Endothelial cell (in vitro differentiated cells): Measurements from ENCODE around the gene RPAP3. TPM values are rescaled to one million over a fixed set of nuclear protein-coding genes. Genes with fewer than 3 reads are reported as not detected.
"Not testable (repeated sequence)": the region's sequence is repeated elsewhere in the genome, so short reads cannot be mapped to it uniquely, and the experiment has no call there.

Experiments
- DNase-seq: peaks from one replicate; pipeline ENCODE4 v3.0.0; 2021; ENCODE audit warnings: low spot score
- H3K27ac Mint-ChIP-seq: one replicate; pipeline ENCODE4 v1.8.0; 2021; ENCODE audit warnings: mixed read lengths, inconsistent platforms; ENCODE audit not compliant: unreplicated experiment
- H3K27me3 Mint-ChIP-seq: one replicate; pipeline ENCODE4 v1.8.0; 2021; ENCODE audit warnings: mild to moderate bottlenecking, moderate library complexity, mixed read lengths, inconsistent platforms; ENCODE audit not compliant: unreplicated experiment
- H3K36me3 Mint-ChIP-seq: one replicate; pipeline ENCODE4 v1.8.0; 2021; ENCODE audit warnings: mild to moderate bottlenecking, low read depth, mixed read lengths, inconsistent platforms; ENCODE audit not compliant: unreplicated experiment
- H3K4me1 Mint-ChIP-seq: one replicate; pipeline ENCODE4 v1.8.0; 2021; ENCODE audit warnings: mild to moderate bottlenecking, mixed read lengths, inconsistent platforms; ENCODE audit not compliant: unreplicated experiment
- H3K4me3 Mint-ChIP-seq: one replicate; pipeline ENCODE4 v1.8.0; 2021; ENCODE audit warnings: mild to moderate bottlenecking, mixed read lengths, inconsistent platforms; ENCODE audit not compliant: unreplicated experiment
- H3K9me3 Mint-ChIP-seq: one replicate; pipeline ENCODE4 v1.8.0; 2021; ENCODE audit warnings: mixed read lengths, inconsistent platforms; ENCODE audit not compliant: unreplicated experiment
- total RNA-seq: library from RNA; stranded (reverse); fragmentation: NEBNext Ultra II Directional; extraction: Animal tissue kit (Norgen Biotek cat#: 25700); gene quantifications from one replicate; pipeline ENCODE4 v1.2.1, GENCODE V29; 2021; ENCODE audit not compliant: unreplicated experiment
- TF ChIP-seq, protein P1 (sequence below): fragments of 200-600 bp; sonication (generic); IDR thresholded peaks from one replicate; pipeline ENCODE4 v1.5.0; 2021; ENCODE audit warnings: antibody characterized with exemption; ENCODE audit not compliant: unreplicated experiment

The RPAP3 gene
- total RNA-seq, 1 donor from 2014 or later = 36.8 TPM

DNA sequence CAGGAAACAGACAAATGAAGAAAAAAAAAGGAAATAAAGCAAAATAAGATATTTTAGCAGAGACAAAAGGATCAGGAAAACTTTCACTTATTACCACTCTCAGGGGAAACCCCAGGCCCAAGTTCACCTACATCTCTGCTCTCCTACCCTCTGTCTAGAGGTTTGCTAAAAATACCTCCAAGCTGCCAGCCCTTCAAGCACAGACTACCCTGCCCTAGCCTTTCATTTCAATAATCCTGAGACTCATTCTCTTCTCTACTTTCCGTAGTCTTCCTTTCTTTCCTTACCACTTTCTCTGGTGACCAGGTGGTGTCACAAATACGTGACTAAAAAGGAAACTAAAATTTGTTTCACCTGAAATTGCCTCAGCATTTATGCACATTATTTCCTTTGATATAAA lies 33.8 kb downstream of the RPAP3 start:
- Mint-ChIP-seq H3K27ac (peak overlapping the region; percentile 32), H3K9me3 (no peaks in the 10 kb centered on the region), H3K4me1 (no peaks in the 10 kb centered on the region), H3K4me3 (no peak overlapping the region), H3K36me3 (peaks cover 14% of the 10 kb centered on the region), H3K27me3 (no peaks in the 10 kb centered on the region)
- TF ChIP-seq, protein P1, sequence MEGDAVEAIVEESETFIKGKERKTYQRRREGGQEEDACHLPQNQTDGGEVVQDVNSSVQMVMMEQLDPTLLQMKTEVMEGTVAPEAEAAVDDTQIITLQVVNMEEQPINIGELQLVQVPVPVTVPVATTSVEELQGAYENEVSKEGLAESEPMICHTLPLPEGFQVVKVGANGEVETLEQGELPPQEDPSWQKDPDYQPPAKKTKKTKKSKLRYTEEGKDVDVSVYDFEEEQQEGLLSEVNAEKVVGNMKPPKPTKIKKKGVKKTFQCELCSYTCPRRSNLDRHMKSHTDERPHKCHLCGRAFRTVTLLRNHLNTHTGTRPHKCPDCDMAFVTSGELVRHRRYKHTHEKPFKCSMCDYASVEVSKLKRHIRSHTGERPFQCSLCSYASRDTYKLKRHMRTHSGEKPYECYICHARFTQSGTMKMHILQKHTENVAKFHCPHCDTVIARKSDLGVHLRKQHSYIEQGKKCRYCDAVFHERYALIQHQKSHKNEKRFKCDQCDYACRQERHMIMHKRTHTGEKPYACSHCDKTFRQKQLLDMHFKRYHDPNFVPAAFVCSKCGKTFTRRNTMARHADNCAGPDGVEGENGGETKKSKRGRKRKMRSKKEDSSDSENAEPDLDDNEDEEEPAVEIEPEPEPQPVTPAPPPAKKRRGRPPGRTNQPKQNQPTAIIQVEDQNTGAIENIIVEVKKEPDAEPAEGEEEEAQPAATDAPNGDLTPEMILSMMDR = no peak
- DNase-seq = no peak

DNA sequence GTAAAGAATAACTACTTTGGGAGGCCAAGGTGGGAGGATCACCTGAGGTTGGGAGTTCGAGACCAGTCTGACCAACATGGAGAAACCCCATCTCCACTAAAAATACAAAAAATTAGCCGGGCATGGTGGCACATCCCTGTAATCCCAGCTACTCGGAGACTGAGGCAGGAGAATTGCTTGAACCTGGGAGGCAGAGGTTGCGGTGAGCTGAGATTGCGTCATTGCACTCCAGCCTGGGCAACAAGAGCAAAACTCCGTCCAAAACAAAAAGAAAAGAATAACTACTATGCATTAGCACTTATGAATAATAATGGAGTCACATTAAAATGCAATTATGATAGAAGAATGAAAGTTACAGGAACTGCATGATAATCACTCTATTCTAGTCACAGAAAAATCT lies 37.9 kb downstream of the RPAP3 start:
- not testable (repeated sequence) for H3K4me3 Mint-ChIP-seq, H3K27ac Mint-ChIP-seq, H3K9me3 Mint-ChIP-seq, H3K4me1 Mint-ChIP-seq, DNase-seq, H3K27me3 Mint-ChIP-seq
- peaks cover 10% of the 10 kb centered on the region for H3K36me3 Mint-ChIP-seq

DNA sequence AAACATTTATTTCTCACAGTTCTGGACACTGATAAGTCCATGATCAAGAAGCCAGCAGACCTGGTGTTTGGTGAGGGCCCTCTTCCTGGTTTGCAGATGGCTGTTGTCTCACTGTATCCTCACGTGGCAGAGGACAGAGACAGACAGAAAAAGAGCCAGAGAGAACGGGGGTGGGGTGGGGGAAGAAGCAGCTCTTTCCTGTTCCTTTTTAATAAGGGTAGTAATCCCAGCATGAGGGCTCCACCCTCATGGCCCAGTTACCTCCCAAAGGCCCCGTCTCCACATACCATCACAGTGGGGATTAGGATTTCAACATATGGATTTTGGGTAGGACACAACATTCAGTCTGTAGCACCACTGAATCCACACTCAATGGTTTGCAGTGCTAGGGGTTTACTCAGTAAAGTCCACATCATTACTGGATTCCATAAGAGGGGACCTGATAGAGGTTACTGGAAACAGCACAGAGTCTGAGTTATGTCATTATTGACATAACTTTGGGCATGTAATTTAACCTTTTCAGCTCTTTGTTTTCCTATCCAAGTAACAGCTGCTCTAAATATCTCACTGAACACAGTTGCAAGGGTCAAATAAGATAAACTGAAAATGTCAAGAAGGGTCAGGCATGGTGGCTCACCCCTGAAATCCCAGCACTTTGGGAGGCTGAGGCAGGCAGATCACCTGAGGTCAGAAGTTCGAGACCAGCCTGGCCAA lies 53.2 kb downstream of the RPAP3 start:
- Mint-ChIP-seq H3K4me3 (no peak overlapping the region), H3K36me3 (peaks cover 6% of the 10 kb centered on the region), H3K9me3 (no peaks in the 10 kb centered on the region), H3K27me3 (no peaks in the 10 kb centered on the region), H3K27ac (no peak overlapping the region), H3K4me1 (peaks cover 26% of the 10 kb centered on the region)
- TF ChIP-seq, protein P1 = no peak
- DNase-seq = no peak

DNA sequence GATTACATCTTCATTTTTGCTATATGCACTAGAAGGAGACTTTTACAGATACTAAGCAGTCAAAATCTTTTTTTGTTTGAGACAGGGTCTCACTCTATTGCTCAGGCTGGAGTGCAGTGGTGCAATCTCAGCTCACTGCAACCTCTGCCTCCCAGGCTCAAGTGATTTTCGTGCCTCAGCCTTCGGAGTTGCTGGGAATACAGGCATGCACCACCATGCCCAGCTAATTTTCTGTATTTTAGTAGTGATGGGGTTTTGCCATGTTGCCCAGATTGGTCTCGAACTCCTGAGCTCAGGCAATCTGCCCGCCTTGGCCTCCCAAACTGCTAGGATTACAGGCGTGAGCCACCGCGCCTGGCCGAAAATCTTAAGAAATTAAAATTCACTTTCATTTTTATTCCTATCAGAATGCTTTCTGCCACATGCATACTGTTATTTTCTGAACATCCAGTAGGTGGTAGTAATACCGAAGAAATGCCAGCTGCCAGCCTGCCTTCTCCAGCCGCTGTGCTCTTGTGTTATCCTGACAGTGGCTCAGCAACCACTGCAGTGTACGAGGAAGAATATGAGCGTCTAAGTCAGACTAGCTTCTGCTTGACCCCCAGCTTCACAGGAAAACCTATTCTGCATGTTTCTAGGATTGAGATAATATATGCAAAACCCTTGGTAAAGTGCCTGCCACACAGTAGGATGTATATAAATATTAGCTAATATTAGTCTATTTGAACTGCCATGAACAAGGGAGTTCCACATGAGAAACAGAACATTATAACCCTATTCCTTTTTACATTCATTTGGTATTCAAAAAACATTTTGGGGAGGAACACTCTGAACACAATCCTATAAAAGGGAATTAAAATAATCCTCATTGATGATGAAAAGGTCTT lies 54.2 kb downstream of the RPAP3 start:
- Mint-ChIP-seq H3K9me3 (no peaks in the 10 kb centered on the region), H3K27ac (no peak overlapping the region), H3K4me3 (no peak overlapping the region), H3K36me3 (peaks cover 6% of the 10 kb centered on the region), H3K4me1 (peaks cover 28% of the 10 kb centered on the region), H3K27me3 (no peaks in the 10 kb centered on the region)
- TF ChIP-seq, protein P1 = peak; percentile 72
- peak; percentile 40 for DNase-seq

DNA sequence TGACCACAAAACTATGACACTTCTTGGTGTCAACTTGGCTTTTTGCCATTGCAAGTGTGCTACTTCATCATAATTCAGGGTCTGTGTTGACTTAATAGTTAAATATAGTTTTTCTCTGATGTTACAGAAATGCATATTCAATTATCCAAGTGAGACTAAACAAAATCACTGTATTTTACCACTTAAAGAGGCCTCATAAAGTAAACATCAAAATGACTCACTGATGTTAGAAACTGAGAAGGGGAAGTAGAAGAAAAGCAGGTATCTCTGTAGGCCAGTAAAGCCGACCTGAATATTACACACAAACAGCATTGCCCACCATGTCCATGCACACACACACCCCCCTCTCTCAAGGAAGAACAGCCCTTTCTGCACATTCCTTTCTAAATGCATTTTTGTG lies 55.4 kb downstream of the RPAP3 start:
- Mint-ChIP-seq H3K4me1 (peaks cover 32% of the 10 kb centered on the region), H3K9me3 (no peaks in the 10 kb centered on the region), H3K4me3 (no peak overlapping the region), H3K36me3 (peaks cover 6% of the 10 kb centered on the region), H3K27ac (no peak overlapping the region), H3K27me3 (no peaks in the 10 kb centered on the region)
- DNase-seq = no peak
- TF ChIP-seq, protein P1 = no peak
